ENCODE data around the gene MAP2K1.

DNA sequence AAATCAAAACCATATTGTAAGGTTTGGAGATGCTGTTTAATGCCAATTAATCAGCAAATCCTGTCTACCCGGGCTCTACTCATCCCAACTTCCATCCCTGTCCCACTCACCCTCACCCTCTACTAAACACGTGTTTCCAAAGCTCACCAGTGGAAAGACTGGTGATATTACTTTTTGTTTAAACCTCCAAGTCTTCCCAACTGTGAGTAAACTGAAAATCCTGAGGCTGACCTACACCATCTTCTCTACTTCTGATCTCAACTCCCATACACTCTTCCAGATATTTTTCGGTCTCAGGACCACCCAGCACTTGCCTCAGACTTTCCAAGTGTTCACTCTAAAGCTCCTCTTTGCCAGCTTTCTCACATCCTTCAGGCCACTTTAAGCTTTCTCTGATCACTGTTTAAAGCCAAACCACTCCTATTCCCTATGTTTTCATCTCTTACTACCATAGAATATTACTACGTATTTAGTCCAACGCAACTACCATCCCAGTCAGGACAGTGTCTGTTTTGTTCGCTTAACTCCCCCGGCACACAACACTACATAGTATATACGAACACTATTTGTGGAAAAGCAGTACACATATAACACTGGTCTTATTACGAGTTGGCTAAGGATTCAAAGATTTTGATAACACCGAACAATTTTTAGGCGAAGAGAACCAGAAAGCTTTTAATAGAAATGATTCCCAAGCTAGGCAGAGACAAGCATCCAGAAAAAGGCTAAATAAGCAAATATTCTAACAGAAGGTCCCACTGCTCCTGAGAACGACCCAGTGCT is 117.3 kb downstream of the MAP2K1 start:
- TF ChIP-seq POLR2A (IDR thresholded peaks at IDR 0.05) = no peak
- TF ChIP-seq, protein P1, sequence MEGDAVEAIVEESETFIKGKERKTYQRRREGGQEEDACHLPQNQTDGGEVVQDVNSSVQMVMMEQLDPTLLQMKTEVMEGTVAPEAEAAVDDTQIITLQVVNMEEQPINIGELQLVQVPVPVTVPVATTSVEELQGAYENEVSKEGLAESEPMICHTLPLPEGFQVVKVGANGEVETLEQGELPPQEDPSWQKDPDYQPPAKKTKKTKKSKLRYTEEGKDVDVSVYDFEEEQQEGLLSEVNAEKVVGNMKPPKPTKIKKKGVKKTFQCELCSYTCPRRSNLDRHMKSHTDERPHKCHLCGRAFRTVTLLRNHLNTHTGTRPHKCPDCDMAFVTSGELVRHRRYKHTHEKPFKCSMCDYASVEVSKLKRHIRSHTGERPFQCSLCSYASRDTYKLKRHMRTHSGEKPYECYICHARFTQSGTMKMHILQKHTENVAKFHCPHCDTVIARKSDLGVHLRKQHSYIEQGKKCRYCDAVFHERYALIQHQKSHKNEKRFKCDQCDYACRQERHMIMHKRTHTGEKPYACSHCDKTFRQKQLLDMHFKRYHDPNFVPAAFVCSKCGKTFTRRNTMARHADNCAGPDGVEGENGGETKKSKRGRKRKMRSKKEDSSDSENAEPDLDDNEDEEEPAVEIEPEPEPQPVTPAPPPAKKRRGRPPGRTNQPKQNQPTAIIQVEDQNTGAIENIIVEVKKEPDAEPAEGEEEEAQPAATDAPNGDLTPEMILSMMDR (IDR thresholded peaks at IDR 0.05) = no peak
